ENCODE measurements around the gene NDEL1. TPM values are rescaled to one million over a fixed set of nuclear protein-coding genes. Genes with fewer than 3 reads are reported as not detected.

NDEL1 gene
- total and polyA plus RNA-seq, 9 of the 15 experiments (the other 6 are each of a cell fraction or from before 2014, with no cell fraction given): 0.86 to 30.5 (median 22.7) TPM

DNA sequence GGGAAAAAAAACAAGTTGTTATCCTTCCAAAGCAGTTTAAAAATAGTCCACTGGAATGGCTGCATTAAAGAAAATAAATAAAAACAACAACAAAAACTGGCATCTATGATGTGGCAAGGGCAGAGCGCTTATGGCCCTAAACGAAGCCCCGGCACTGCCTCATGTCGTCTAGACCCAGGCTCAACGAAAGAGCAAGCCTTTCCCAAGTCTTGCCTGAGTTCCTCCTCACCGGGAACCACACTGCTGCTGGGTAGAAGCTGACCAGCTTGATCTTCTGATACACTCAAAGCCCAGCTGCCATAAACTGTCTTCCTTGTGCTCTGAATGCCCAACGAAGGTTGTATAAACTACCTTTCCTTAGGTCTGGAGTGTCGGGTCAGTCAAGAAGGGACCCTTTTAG, 37.0 kb downstream of the NDEL1 start (continued):
- TF ChIP-seq NFYB (IDR thresholded peaks at IDR 0.05; ENCODE audit: extremely low read depth, insufficient read length) (no peak), HDAC3 (IDR thresholded peaks at IDR 0.05; ENCODE audit: borderline replicate concordance, partially characterized antibody) (no peak)

- DNase-seq (ENCODE audit: extremely low read depth in 1 of 4, low spot score in 3 of 4) (no peak), ATAC-seq (no peak), FAIRE-seq (no peak)
- intact Hi-C loops (cut with micrococcal nuclease): no loop called here
- H3K9me3 ChIP-seq (replicated peaks; ENCODE audit: control insufficient read depth, insufficient read depth, low read depth, low read length): no peaks in the 10 kb centered on the region
- CTCF ChIA-PET (ENCODE audit: low intra/inter-chr PET ratio): no interaction called here
- H3K9me1 ChIP-seq (ENCODE audit: control insufficient read depth, insufficient read depth, low read length): no peaks in the 10 kb centered on the region
- H3K79me2 ChIP-seq (ENCODE audit: control insufficient read depth, insufficient read depth, low read length): no peaks in the 10 kb centered on the region
- POLR2A ChIA-PET: interaction anchor here (0.6 kb wide), 1 partner anchor 38 kb away, joined by 4 read pairs; the partner anchor contains the start of gene NDEL1
- H3K4me3 ChIP-seq: no peak overlapping the region
- no peak overlapping the region for H3K4me2 ChIP-seq (ENCODE audit: insufficient read depth, low read length)
- H3K36me3 ChIP-seq (ENCODE audit: control insufficient read depth, insufficient read depth, low read length): peaks cover 70% of the 10 kb centered on the region; the same call in 2 of the 3 replicates
- H4K20me1 ChIP-seq (replicated peaks; ENCODE audit: control insufficient read depth, insufficient read depth, low read length): 0 out of 2 replicates have a peak, but pooled peaks cover 4% of the 10 kb centered on the region
- 96% methylated on average over 8 of the region's 13 CpGs for WGBS (ENCODE audit: insufficient coverage, low coverage, missing lambda C conversion rate)
- no peaks in the 10 kb centered on the region for H3K27me3 ChIP-seq (ENCODE audit: control insufficient read depth in 2 of 2, insufficient read depth in 2 of 2, low read length in 2 of 2)
- no peaks in the 10 kb centered on the region for H3K4me1 ChIP-seq (replicated peaks in 1 of 2; ENCODE audit: control insufficient read depth in 2 of 2, insufficient read depth in 2 of 2, low read length in 2 of 2)
- BruUV-seq (replicated peaks): no TSS peak
- H2AFZ ChIP-seq (ENCODE audit: low read depth, low read length): no peak overlapping the region
- H3K9ac ChIP-seq (ENCODE audit: insufficient read depth in 1 of 2, low read depth in 2 of 2, low read length in 2 of 2): no peak overlapping the region
- H3K27ac ChIP-seq (ENCODE audit: extremely low read depth, low read depth, low read length): no peak overlapping the region
- in situ Hi-C loops (cut with MboI): no loop called here
- TF ChIP-seq, protein P1, sequence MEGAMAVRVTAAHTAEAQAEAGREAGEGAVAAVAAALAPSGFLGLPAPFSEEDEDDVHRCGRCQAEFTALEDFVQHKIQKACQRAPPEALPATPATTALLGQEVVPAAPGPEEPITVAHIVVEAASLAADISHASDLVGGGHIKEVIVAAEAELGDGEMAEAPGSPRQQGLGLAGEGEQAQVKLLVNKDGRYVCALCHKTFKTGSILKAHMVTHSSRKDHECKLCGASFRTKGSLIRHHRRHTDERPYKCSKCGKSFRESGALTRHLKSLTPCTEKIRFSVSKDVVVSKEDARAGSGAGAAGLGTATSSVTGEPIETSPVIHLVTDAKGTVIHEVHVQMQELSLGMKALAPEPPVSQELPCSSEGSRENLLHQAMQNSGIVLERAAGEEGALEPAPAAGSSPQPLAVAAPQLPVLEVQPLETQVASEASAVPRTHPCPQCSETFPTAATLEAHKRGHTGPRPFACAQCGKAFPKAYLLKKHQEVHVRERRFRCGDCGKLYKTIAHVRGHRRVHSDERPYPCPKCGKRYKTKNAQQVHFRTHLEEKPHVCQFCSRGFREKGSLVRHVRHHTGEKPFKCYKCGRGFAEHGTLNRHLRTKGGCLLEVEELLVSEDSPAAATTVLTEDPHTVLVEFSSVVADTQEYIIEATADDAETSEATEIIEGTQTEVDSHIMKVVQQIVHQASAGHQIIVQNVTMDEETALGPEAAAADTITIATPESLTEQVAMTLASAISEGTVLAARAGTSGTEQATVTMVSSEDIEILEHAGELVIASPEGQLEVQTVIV (CRISPR knock-in tag; IDR thresholded peaks at IDR 0.05; ENCODE audit: borderline replicate concordance): no peak
- TF ChIP-seq MCM2 (IDR thresholded peaks at IDR 0.05; ENCODE audit: low read depth) (no peak), ZNF24 (IDR thresholded peaks at IDR 0.05) (no peak), ZNF79 (CRISPR knock-in tag; IDR thresholded peaks at IDR 0.05; ENCODE audit: low read depth) (no peak), DACH1 (IDR thresholded peaks at IDR 0.05; ENCODE audit: partially characterized antibody) (no peak), MAFK (IDR thresholded peaks at IDR 0.05; ENCODE audit: low read length) (no peak), CGGBP1 (CRISPR knock-in tag; IDR thresholded peaks at IDR 0.05) (no peak), HNRNPUL1 (IDR thresholded peaks at IDR 0.05; ENCODE audit: low read length) (no peak), PRMT5 (CRISPR knock-in tag; IDR thresholded peaks at IDR 0.05) (no peak), ZNF212 (CRISPR knock-in tag; IDR thresholded peaks at IDR 0.05) (no peak), ZC3H11A (IDR thresholded peaks at IDR 0.05; ENCODE audit: low read depth, low read length) (no peak), TEAD2 (tag; IDR thresholded peaks at IDR 0.05) (no peak), ZBED1 (IDR thresholded peaks at IDR 0.05) (no peak), ZBTB34 (CRISPR knock-in tag; IDR thresholded peaks at IDR 0.05) (no peak)
Measured at GRCh38 chr17:8473451-8474192, 37.9 kb downstream of the NDEL1 start.

All from K562 (cell line).